ENCODE results near the gene TFDP2.

Gene TFDP2

GRCh38 chr3:141960731-141961130 lies 188.6 kb downstream of the TFDP2 start:
- DNase-seq (ENCODE audit: low spot score) = no peak

GRCh38 chr3:141959589-141960554 lies 189.5 kb downstream of the TFDP2 start:
- no peak for DNase-seq (ENCODE audit: low spot score)

GRCh38 chr3:141955175-141955574 lies 194.2 kb downstream of the TFDP2 start:
- DNase-seq (ENCODE audit: low spot score) = no peak

- no peak for DNase-seq (ENCODE audit: low spot score)
Measured at GRCh38 chr3:141952611-141953010, 196.7 kb downstream of the TFDP2 start.

- DNase-seq (ENCODE audit: low spot score) = no peak
Measured at GRCh38 chr3:141950572-141951493, 198.5 kb downstream of the TFDP2 start.

- no peak for DNase-seq (ENCODE audit: low spot score)
Measured at GRCh38 chr3:141949972-141950371, 199.4 kb downstream of the TFDP2 start.

- DNase-seq (ENCODE audit: low spot score) = no peak
Measured at GRCh38 chr3:141949399-141949798, 199.9 kb downstream of the TFDP2 start.

GRCh38 chr3:141945726-141946485 lies 203.4 kb downstream of the TFDP2 start:
- no peak for DNase-seq (ENCODE audit: low spot score)

- no peak for DNase-seq (ENCODE audit: low spot score)
Measured at GRCh38 chr3:141942006-141942405, 207.3 kb downstream of the TFDP2 start.

- no peak for DNase-seq (ENCODE audit: low spot score)
Measured at GRCh38 chr3:141941093-141941492, 208.3 kb downstream of the TFDP2 start.

GRCh38 chr3:141940194-141940776 lies 209.1 kb downstream of the TFDP2 start:
- no peak for DNase-seq (ENCODE audit: low spot score)

- DNase-seq (ENCODE audit: low spot score) = no peak
Measured at GRCh38 chr3:141939759-141940158, 209.6 kb downstream of the TFDP2 start.

- DNase-seq (ENCODE audit: low spot score) = no peak
Measured at GRCh38 chr3:141938011-141938500, 211.3 kb downstream of the TFDP2 start.

GRCh38 chr3:141934354-141934753 lies 215.0 kb downstream of the TFDP2 start:
- DNase-seq (ENCODE audit: low spot score) = no peak

- no peak for DNase-seq (ENCODE audit: low spot score)
Measured at GRCh38 chr3:141933421-141934300, 215.7 kb downstream of the TFDP2 start.

- DNase-seq (ENCODE audit: low spot score) = no peak
Measured at GRCh38 chr3:141930801-141931200, 218.5 kb downstream of the TFDP2 start.

- DNase-seq (ENCODE audit: low spot score) = no peak
Measured at GRCh38 chr3:141929341-141929995, 219.9 kb downstream of the TFDP2 start.

- no peak for DNase-seq (ENCODE audit: low spot score)
Measured at GRCh38 chr3:141928631-141929270, 220.6 kb downstream of the TFDP2 start.

- no peak for DNase-seq (ENCODE audit: low spot score)
Measured at GRCh38 chr3:141926929-141927328, 222.4 kb downstream of the TFDP2 start.
